Fibroblast of lung (primary cell): Measurements from ENCODE around the gene PPP4C.

Experiments
- CTCF ChIP-seq, 2 donors: IDR thresholded peaks in 1 of 2; conservative IDR thresholded peaks in 1 of 2; 1 replicate in 1 of 2; 2 replicates in 1 of 2; pipeline ENCODE4 v1.5.1; 2011 to 2012; ENCODE audit warnings: low read length in 2 of 2, control low read depth in 1 of 2, inconsistent platforms in 1 of 2, low read depth in 1 of 2, mild to moderate bottlenecking in 1 of 2
- EZH2 ChIP-seq: IDR thresholded peaks from 2 replicates; pipeline ENCODE4 v1.5.1; 2012; ENCODE audit warnings: low read length, control low read depth, mild to moderate bottlenecking; ENCODE audit errors: missing control alignments

GRCh38 chr16:30086291-30087140, 10.7 kb downstream of the PPP4C start:
- no peak for TF ChIP-seq CTCF (conservative IDR thresholded peaks at IDR 0.05 in 1 of 2, IDR thresholded peaks at IDR 0.05 in 1 of 2; ENCODE audit: low read depth in 1 of 2, low read length in 2 of 2)
- TF ChIP-seq EZH2 = no peak
